ENCODE data around the gene UQCC5.

DNA sequence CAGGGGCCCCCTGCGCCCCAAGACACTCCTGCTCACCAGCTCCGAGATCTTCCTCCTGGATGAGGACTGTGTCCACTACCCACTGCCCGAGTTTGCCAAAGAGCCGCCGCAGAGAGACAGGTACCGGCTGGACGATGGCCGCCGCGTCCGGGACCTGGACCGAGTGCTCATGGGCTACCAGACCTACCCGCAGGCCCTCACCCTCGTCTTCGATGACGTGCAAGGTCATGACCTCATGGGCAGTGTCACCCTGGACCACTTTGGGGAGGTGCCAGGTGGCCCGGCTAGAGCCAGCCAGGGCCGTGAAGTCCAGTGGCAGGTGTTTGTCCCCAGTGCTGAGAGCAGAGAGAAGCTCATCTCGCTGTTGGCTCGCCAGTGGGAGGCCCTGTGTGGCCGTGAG, 44.3 kb upstream of the UQCC5 start:
- TF ChIP-seq, protein P1, sequence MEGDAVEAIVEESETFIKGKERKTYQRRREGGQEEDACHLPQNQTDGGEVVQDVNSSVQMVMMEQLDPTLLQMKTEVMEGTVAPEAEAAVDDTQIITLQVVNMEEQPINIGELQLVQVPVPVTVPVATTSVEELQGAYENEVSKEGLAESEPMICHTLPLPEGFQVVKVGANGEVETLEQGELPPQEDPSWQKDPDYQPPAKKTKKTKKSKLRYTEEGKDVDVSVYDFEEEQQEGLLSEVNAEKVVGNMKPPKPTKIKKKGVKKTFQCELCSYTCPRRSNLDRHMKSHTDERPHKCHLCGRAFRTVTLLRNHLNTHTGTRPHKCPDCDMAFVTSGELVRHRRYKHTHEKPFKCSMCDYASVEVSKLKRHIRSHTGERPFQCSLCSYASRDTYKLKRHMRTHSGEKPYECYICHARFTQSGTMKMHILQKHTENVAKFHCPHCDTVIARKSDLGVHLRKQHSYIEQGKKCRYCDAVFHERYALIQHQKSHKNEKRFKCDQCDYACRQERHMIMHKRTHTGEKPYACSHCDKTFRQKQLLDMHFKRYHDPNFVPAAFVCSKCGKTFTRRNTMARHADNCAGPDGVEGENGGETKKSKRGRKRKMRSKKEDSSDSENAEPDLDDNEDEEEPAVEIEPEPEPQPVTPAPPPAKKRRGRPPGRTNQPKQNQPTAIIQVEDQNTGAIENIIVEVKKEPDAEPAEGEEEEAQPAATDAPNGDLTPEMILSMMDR (IDR thresholded peaks at IDR 0.05; ENCODE audit: poor library complexity, severe bottlenecking): no peak
- TF ChIP-seq EZH2 (IDR thresholded peaks at IDR 0.05; ENCODE audit: borderline replicate concordance, insufficient read depth, low read length, poor library complexity, severe bottlenecking): no peak
- no peak for TF ChIP-seq EP300 (conservative IDR thresholded peaks at IDR 0.05; ENCODE audit: poor library complexity, severe bottlenecking)
- TF ChIP-seq SMC3 (conservative IDR thresholded peaks at IDR 0.05; ENCODE audit: poor library complexity): no peak
- TF ChIP-seq, protein P2, sequence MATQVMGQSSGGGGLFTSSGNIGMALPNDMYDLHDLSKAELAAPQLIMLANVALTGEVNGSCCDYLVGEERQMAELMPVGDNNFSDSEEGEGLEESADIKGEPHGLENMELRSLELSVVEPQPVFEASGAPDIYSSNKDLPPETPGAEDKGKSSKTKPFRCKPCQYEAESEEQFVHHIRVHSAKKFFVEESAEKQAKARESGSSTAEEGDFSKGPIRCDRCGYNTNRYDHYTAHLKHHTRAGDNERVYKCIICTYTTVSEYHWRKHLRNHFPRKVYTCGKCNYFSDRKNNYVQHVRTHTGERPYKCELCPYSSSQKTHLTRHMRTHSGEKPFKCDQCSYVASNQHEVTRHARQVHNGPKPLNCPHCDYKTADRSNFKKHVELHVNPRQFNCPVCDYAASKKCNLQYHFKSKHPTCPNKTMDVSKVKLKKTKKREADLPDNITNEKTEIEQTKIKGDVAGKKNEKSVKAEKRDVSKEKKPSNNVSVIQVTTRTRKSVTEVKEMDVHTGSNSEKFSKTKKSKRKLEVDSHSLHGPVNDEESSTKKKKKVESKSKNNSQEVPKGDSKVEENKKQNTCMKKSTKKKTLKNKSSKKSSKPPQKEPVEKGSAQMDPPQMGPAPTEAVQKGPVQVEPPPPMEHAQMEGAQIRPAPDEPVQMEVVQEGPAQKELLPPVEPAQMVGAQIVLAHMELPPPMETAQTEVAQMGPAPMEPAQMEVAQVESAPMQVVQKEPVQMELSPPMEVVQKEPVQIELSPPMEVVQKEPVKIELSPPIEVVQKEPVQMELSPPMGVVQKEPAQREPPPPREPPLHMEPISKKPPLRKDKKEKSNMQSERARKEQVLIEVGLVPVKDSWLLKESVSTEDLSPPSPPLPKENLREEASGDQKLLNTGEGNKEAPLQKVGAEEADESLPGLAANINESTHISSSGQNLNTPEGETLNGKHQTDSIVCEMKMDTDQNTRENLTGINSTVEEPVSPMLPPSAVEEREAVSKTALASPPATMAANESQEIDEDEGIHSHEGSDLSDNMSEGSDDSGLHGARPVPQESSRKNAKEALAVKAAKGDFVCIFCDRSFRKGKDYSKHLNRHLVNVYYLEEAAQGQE (IDR thresholded peaks at IDR 0.05; ENCODE audit: borderline replicate concordance): no peak
- TF ChIP-seq POLR2AphosphoS5 (IDR thresholded peaks at IDR 0.05): no peak
- no peak for TF ChIP-seq RAD21 (conservative IDR thresholded peaks at IDR 0.05)
